Panc1 (cell line): ENCODE results near the gene ILDR1.

ENCODE experiments used
- CTCF ChIP-seq: fragments of 450-650 bp; IDR thresholded peaks from 2 replicates; pipeline ENCODE4 v1.5.1; 2017; ENCODE audit warnings: mild to moderate bottlenecking
- POLR2AphosphoS5 ChIP-seq: IDR thresholded peaks from 2 replicates; pipeline ENCODE4 v1.6.1; 2012; ENCODE audit warnings: mild to moderate bottlenecking, low read depth, low read length, moderate library complexity
- SIN3A ChIP-seq: IDR thresholded peaks from 2 replicates; pipeline ENCODE4 v1.6.1; 2012; ENCODE audit warnings: low read depth, mild to moderate bottlenecking, low read length, moderate library complexity, borderline replicate concordance; ENCODE audit not compliant: insufficient read depth
- TCF7L2 ChIP-seq: IDR thresholded peaks from 2 replicates; pipeline ENCODE4 v1.6.1; 2011; ENCODE audit warnings: mild to moderate bottlenecking, low read depth, low read length, inconsistent platforms
- TF ChIP-seq, protein P1 (sequence below), 2 experiments: IDR thresholded peaks; 2 replicates each; pipeline ENCODE4 v1.6.1; 2011 to 2012; ENCODE audit warnings: low read depth in 2 of 2, control low read depth in 1 of 2, low read length in 1 of 2, mild to moderate bottlenecking in 1 of 2, moderate library complexity in 1 of 2; ENCODE audit not compliant: insufficient read depth in 1 of 2

GRCh38 chr3:121956363-121956762, 65.7 kb downstream of the ILDR1 start:
- TF ChIP-seq CTCF (no peak), POLR2AphosphoS5 (no peak), SIN3A (no peak), TCF7L2 (no peak)
- TF ChIP-seq, protein P1, sequence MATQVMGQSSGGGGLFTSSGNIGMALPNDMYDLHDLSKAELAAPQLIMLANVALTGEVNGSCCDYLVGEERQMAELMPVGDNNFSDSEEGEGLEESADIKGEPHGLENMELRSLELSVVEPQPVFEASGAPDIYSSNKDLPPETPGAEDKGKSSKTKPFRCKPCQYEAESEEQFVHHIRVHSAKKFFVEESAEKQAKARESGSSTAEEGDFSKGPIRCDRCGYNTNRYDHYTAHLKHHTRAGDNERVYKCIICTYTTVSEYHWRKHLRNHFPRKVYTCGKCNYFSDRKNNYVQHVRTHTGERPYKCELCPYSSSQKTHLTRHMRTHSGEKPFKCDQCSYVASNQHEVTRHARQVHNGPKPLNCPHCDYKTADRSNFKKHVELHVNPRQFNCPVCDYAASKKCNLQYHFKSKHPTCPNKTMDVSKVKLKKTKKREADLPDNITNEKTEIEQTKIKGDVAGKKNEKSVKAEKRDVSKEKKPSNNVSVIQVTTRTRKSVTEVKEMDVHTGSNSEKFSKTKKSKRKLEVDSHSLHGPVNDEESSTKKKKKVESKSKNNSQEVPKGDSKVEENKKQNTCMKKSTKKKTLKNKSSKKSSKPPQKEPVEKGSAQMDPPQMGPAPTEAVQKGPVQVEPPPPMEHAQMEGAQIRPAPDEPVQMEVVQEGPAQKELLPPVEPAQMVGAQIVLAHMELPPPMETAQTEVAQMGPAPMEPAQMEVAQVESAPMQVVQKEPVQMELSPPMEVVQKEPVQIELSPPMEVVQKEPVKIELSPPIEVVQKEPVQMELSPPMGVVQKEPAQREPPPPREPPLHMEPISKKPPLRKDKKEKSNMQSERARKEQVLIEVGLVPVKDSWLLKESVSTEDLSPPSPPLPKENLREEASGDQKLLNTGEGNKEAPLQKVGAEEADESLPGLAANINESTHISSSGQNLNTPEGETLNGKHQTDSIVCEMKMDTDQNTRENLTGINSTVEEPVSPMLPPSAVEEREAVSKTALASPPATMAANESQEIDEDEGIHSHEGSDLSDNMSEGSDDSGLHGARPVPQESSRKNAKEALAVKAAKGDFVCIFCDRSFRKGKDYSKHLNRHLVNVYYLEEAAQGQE (IDR thresholded peaks at IDR 0.05; ENCODE audit: insufficient read depth in 1 of 2, low read depth in 2 of 2, low read length in 1 of 2), result no peak
